Epithelial cell of proximal tubule (primary cell): Measurements from ENCODE around the gene ERFL. TPM values are rescaled to one million over a fixed set of nuclear protein-coding genes. Genes with fewer than 3 reads are reported as not detected.

Experiments used
- DNase-seq: peaks from one replicate; pipeline ENCODE4 v3.0.0-alpha.2; 2011; ENCODE audit warnings: low read depth
- H3K4me3 ChIP-seq: 2 replicates; pipeline ENCODE4 v1.5.1; 2011; ENCODE audit warnings: low read depth, mild to moderate bottlenecking, low read length
- CTCF ChIP-seq: conservative IDR thresholded peaks from 2 replicates; pipeline ENCODE4 v1.5.1; 2012; ENCODE audit warnings: low read depth, mild to moderate bottlenecking, low read length
- total RNA-seq: library from RNA; depleted of rRNA; stranded (reverse); fragments of >200 nt; gene quantifications from 2 replicates; pipeline ENCODE4 v1.2.3, GENCODE V29; 2015

ERFL gene
- total RNA-seq, 1 donor from 2014 or later, result not detected

DNA sequence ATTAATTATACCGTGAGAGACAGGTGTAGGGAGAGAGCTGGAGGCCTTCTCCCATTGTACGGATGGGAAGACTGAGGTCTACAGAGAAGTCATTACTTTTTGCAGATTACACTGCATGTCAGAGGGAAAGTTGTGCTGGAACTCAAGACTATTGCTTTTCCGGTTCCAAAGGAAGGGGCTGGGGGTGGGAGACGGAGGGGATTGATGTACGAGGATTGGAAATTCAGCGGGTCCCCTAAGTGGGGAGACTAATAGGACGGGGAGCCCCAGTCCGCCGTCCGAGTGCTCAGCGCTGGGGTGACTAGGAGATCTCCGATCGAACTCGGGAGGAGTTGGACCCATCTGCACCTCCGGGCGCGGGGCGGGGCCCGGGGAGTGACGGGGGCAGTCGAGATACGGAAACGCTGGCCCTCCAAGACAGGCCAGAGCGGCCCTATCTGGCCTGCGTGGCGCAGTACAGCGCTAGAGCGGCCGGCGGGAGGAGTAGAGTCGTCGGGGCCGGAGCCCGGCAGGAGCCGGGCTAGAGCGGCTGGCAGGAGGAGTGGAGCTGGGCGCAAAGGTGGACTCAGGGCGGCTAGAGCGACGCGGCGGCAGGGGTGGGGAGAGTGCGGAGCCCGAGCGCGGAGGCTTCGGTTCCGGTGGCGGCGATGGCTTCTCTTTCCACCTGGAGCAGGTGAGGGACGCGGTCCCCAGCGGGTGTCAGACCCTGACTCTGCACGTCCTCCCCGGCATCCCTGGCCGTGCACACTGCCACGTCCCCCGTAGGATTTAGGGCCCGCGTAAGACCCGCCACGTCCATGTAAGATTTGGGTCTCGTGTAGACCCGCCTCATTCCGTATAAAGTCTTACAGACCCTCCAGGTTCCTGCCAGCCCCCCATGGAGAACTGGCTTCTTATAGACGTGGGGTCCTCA is 44.2 kb downstream of the ERFL start:
- H3K4me3 ChIP-seq, result peak overlapping the region; percentile 98
- DNase-seq, result peak; percentile 52
- peak; percentile 9 for TF ChIP-seq CTCF

DNA sequence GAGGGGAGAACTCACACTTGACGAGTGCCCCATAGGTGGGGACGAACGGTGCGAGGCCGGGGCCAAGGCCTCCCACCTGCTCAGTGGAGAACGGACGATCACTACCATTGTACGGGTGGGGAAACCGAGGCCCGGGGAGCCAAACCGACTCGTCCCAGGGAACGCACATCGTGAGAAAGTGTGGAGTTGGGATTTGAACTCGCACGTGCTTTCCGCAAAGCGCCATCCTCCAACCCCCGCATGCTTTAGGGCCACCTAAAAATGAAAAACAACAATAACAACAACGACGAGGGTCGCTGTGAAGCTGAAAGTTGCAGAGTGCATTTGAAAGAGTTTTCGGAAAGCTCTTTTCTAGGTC is 44.8 kb downstream of the ERFL start:
- peak overlapping the region; percentile 98 for H3K4me3 ChIP-seq
- no peak for TF ChIP-seq CTCF
- DNase-seq, result no peak

GRCh38 chr19:41882568-41883462 is 45.4 kb downstream of the ERFL start, which contains the start of gene ARHGEF1:
ARHGEF1 (plus strand) TSS chr19:41883184; CDS start chr19:41888083, 4,899 bp downstream.
- peak within 1 kb of the TSS; percentile 98 for H3K4me3 ChIP-seq
- DNase-seq, result no peak
- TF ChIP-seq CTCF, result no peak

GRCh38 chr19:41880329-41880708 is 47.9 kb downstream of the ERFL start:
- TF ChIP-seq CTCF, result no peak
- no peak overlapping the region for H3K4me3 ChIP-seq
- no peak for DNase-seq

GRCh38 chr19:41879670-41880328 is 48.5 kb downstream of the ERFL start:
- no peak overlapping the region for H3K4me3 ChIP-seq
- TF ChIP-seq CTCF, result no peak
- no peak for DNase-seq

DNA sequence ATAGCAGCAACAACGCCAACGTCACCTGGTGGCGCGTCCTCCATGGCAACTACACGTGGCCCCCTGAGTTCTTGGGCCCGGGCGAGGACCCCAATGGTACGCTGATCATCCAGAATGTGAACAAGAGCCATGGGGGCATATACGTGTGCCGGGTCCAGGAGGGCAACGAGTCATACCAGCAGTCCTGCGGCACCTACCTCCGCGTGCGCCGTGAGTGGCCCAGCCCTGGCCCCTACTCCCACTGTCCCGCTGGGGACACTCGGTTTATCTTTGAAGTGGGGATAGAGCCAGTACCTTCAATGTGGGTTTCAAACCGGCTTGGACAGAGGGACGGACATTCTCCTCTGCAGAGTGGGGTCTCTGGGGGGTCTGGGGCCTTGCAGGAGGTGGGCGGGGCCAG is 49.2 kb downstream of the ERFL start:
- no peak for TF ChIP-seq CTCF
- DNase-seq, result no peak

More for the DNA sequence above, 49.2 kb downstream of the ERFL start:
- no peak overlapping the region for H3K4me3 ChIP-seq
